Pancreas (tissue), 10 donors: ENCODE results near the gene HOXD12. TPM values are rescaled to one million over a fixed set of nuclear protein-coding genes. Genes with fewer than 3 reads are reported as not detected.

Source experiments
- ATAC-seq, 4 donors: fragments of 200-7000 bp; cut with Tn5 transposase; one replicate each; pipeline versions ENCODE4 v1.8.0 to v1.9.1; 2020; ENCODE audit warnings: mild to moderate bottlenecking in 4 of 4, moderate library complexity in 4 of 4
- DNase-seq, 6 donors: peaks; one replicate each; pipeline ENCODE4 v3.0.0-alpha.2; 2020
- FAIRE-seq: peaks from 2 replicates; lab custom pipeline; 2012; peaks lifted over from hg19 to GRCh38; lab: Jason Lieb, UNC
- H3K27ac ChIP-seq, 4 donors: fragments of 200-600 bp; sonication (generic); 1 replicate in 3 of 4; 2 replicates in 1 of 4; pipeline versions ENCODE4 v1.5.0 to v1.8.0; 2020
- H3K27me3 ChIP-seq, 4 donors: fragments of 200-600 bp; one replicate each; pipeline ENCODE4 v1.8.0; 2021
- H3K36me3 ChIP-seq, 3 donors: fragments of 200-600 bp; sonication (generic) in 1 of 3; one replicate each; pipeline versions ENCODE4 v1.5.0 to v1.8.0; 2020 to 2021
- H3K4me1 ChIP-seq, 3 donors: fragments of 200-600 bp; one replicate each; pipeline ENCODE4 v1.8.0; 2021
- H3K4me3 ChIP-seq, 4 donors: fragments of 200-600 bp; sonication (generic) in 2 of 4; one replicate each; pipeline versions ENCODE4 v1.5.0 to v1.8.0; 2020 to 2021
- H3K9me3 ChIP-seq, 4 donors: fragments of 200-600 bp; one replicate each; pipeline ENCODE4 v1.8.0; 2021
- WGBS, 2 donors: extraction: QIAGEN DNeasy Blood & Tissue Kit; methylation state at CpG; one replicate each; pipeline ENCODE4 v1.1.7; 2013; 5-methylcytosine and 5-hydroxymethylcytosine counted together
- intact Hi-C, 3 donors: fragments of 100-400 bp; cut with DNase I; formaldehyde crosslinking; loops; one replicate each; pipeline versions ENCODE4 v1.11.1 to v1.14.2; 2022
- polyA plus RNA-seq, 2 donors: library from polyadenylated mRNA; stranded (reverse); fragments of 200-250 nt; gene quantifications; one replicate each; pipeline ENCODE4 v1.2.3, GENCODE V29; 2013
- total RNA-seq, 6 donors: library from RNA; stranded (reverse); fragmentation: NEBNext Ultra II Directional in 4 of 6; extraction: Animal tissue kit (Norgen Biotek cat#: 25700) in 4 of 6; gene quantifications; one replicate each; pipeline versions ENCODE4 v1.2.1 to v1.2.4, GENCODE V29; 2021 to 2023
- TF ChIP-seq, protein P1 (sequence below), 4 donors: fragments of 200-600 bp; sonication (generic) in 3 of 4; IDR thresholded peaks; one replicate each; pipeline versions ENCODE4 v1.5.0 to v1.8.0; 2021; ENCODE audit warnings: antibody characterized with exemption in 4 of 4
- donor health status: healthy with polysubstance abuse.
- donor health status: DM: no; HTN: no; CAD: no; lungs with moderate emphysema.
- donor health status: DM: no; HTN: no; CAD: no.
- donor health status: control.
- donor health status: control.
- donor health status: Bipolar disorder and iron deficiency.
- donor health status: DM: yes; HTN: yes; CAD: no.
- donor health status: DM: no; HTN: no; CAD: no.
- donor health status: DM: no; HTN: no; CAD: no.
- donor health status: DM: yes; HTN: yes; CAD: no.

HOXD12 gene
- total and polyA plus RNA-seq, 8 donors, result not detected

GRCh38 chr2:176104316-176105077, 4.9 kb downstream of the HOXD12 start:
- Histone ChIP-seq H3K4me1 (peaks cover 0 to 4% (median 0%) of the 10 kb centered on the region in 3 donors), H3K27ac (no peak overlapping the region), H3K4me3 (no peak overlapping the region), H3K9me3 (no peaks in the 10 kb centered on the region), H3K27me3 (peaks cover 2 to 75% (median 28%) of the 10 kb centered on the region in 4 donors), H3K36me3 (no peaks in the 10 kb centered on the region)
- TF ChIP-seq, protein P1, sequence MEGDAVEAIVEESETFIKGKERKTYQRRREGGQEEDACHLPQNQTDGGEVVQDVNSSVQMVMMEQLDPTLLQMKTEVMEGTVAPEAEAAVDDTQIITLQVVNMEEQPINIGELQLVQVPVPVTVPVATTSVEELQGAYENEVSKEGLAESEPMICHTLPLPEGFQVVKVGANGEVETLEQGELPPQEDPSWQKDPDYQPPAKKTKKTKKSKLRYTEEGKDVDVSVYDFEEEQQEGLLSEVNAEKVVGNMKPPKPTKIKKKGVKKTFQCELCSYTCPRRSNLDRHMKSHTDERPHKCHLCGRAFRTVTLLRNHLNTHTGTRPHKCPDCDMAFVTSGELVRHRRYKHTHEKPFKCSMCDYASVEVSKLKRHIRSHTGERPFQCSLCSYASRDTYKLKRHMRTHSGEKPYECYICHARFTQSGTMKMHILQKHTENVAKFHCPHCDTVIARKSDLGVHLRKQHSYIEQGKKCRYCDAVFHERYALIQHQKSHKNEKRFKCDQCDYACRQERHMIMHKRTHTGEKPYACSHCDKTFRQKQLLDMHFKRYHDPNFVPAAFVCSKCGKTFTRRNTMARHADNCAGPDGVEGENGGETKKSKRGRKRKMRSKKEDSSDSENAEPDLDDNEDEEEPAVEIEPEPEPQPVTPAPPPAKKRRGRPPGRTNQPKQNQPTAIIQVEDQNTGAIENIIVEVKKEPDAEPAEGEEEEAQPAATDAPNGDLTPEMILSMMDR (IDR thresholded peaks at IDR 0.05), result no peak
- ATAC-seq (no peak), DNase-seq (no peak), FAIRE-seq (no peak)
- intact Hi-C loops, result loop anchor here in 1 of 3 donors (10.0 kb wide), 1 partner anchor 750 kb away; no protein-coding TSS in a partner anchor
- 4% methylated on average over 54 to 56 of the region's 56 CpGs for WGBS, 2 donors

DNA sequence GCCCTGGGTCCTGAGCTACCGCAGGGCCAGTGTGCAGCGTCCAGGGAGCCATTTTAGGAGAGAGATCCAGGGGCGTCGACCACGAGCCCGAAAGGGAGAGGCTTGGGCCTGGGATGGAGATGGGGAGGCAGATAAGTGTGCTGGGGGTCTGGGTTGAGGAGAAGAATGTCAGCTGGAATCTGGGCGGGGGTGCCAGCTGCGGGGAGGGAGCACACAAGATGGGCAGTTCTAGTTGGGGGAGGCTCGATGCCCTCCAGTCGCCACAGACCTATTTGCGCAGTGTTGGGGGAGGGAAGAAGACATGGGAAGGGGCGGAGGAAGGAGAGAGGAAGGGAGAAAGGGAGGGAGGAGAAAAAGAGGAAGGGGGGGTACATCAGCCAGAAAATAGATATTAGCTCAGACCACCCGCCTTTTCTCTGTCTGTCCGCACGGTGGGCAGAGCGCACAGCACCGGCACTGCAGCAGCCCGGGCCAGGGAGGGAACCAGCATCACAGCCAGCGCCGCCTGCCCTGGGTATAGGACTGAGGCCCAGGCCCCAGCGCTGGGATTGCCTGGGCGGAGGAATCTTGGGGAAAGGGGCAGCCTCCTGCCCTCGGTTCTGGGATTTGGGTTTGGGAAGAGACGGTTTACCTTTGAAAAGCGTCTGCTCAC, 5.6 kb downstream of the HOXD12 start:
- peaks cover 0 to 4% (median 0%) of the 10 kb centered on the region in 3 donors for H3K4me1 ChIP-seq
- no peaks in the 10 kb centered on the region for H3K9me3 ChIP-seq
- peaks cover 2 to 75% (median 27%) of the 10 kb centered on the region in 4 donors for H3K27me3 ChIP-seq
- H3K36me3 ChIP-seq, result no peaks in the 10 kb centered on the region
- ATAC-seq (no peak), FAIRE-seq (no peak), DNase-seq (peak in 1 of 6 donors; percentile 80)
- intact Hi-C loops, result loop anchor here in 1 of 3 donors (10.0 kb wide), 1 partner anchor 750 kb away; no protein-coding TSS in a partner anchor
- WGBS, 2 donors, result 5 to 7% methylated on average over 23 to 25 of the region's 25 CpGs
- no peak overlapping the region for H3K4me3 ChIP-seq
- TF ChIP-seq, protein P1 (IDR thresholded peaks at IDR 0.05), result no peak
- H3K27ac ChIP-seq, result no peak overlapping the region

GRCh38 chr2:176105730-176106580, 6.4 kb downstream of the HOXD12 start:
- Histone ChIP-seq H3K27me3 (peaks cover 8 to 78% (median 31%) of the 10 kb centered on the region in 4 donors), H3K4me3 (no peak overlapping the region), H3K27ac (no peak overlapping the region), H3K4me1 (peaks cover 0 to 4% (median 0%) of the 10 kb centered on the region in 3 donors), H3K36me3 (no peaks in the 10 kb centered on the region), H3K9me3 (no peaks in the 10 kb centered on the region)
- WGBS, 2 donors, result 5% methylated on average over 25 of the region's 25 CpGs
- FAIRE-seq (no peak), DNase-seq (no peak), ATAC-seq (no peak)
- intact Hi-C loops, result loop anchor here in 1 of 3 donors (10.0 kb wide), 1 partner anchor 751 kb away; no protein-coding TSS in a partner anchor
- TF ChIP-seq, protein P1 (IDR thresholded peaks at IDR 0.05), result no peak

- ATAC-seq (peak in 3 of 4 donors; percentile 44 to 64 (median 53)), FAIRE-seq (no peak), DNase-seq (no peak)
- H3K27ac ChIP-seq, result no peak within 1 kb of the TSS
- peak within 1 kb of the TSS in 1 of 4 donors; percentile 23 for H3K4me3 ChIP-seq
- peaks cover 10 to 81% (median 32%) of the 10 kb centered on the region in 4 donors for H3K27me3 ChIP-seq
- intact Hi-C loops, result loop anchor here in 1 of 3 donors (10.0 kb wide), 1 partner anchor 752 kb away; no protein-coding TSS in a partner anchor
- 3% methylated on average over 62 to 85 of the region's 85 CpGs for WGBS, 2 donors
- TF ChIP-seq, protein P1 (IDR thresholded peaks at IDR 0.05), result no peak
- no peaks in the 10 kb centered on the region for H3K9me3 ChIP-seq
- H3K4me1 ChIP-seq, result peaks cover 0 to 4% (median 0%) of the 10 kb centered on the region in 3 donors
- H3K36me3 ChIP-seq, result no peaks in the 10 kb centered on the region
These were observed 7.3 kb downstream of the HOXD12 start, which contains the start of gene HOXD11 for GRCh38 chr2:176106581-176107539. TSS of gene HOXD11 (plus strand) at chr2:176107280. CDS start at chr2:176107356, 76 bp downstream.
